KOPT-K1 (cell line): ENCODE results near the gene TGM2.

Experiments
- H3K27ac ChIP-seq: fragments of 200-600 bp; sonication (generic); 2 replicates; pipeline ENCODE4 v1.5.1; 2016; ENCODE audit warnings: antibody characterized with exemption, mild to moderate bottlenecking, low read depth, low read length; ENCODE audit not compliant: poor library complexity, severe bottlenecking
- H3K36me3 ChIP-seq: fragments of 200-600 bp; sonication (generic); 2 replicates; pipeline ENCODE4 v1.5.1; 2017; ENCODE audit warnings: antibody characterized with exemption, mild to moderate bottlenecking, low read length, moderate library complexity; ENCODE audit not compliant: insufficient read depth
- H3K9me3 ChIP-seq: fragments of 200-600 bp; sonication (generic); 2 replicates; pipeline ENCODE4 v1.5.1; 2017; ENCODE audit warnings: antibody characterized with exemption, low read length, mild to moderate bottlenecking; ENCODE audit not compliant: insufficient read depth, poor library complexity, severe bottlenecking

Gene TGM2

DNA sequence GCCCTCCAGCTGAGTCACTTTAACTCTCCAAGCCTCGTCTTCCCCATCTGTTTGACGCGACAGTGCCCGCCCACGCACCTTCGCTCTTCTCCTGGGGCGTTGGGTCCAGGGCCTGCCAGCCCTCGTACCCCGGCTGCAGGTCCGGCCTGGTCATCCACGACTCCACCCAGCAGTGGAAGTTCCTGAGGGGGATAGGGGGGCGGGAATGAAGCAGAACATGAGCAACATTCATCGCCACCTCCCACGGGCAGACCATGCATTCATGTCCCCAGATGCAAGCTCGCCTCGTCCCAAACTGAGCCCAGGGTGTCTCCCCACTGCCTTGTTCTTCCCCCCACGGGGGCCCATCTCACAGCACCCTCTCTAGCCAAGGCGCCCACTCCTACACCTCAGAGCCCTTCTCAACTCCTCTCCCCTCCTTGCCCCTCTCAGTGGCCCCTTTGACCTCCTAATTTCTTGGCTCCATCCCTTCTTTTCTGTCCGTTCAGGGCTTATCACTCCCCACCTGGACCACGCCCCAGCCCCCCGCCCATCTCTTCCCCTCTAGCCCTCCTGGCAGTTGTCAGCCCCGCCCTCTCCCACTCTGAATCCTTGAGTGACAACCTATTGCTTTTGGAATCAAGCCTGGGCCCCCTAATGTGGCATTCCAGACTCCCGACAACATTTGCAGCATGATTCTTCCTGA, 23.7 kb downstream of the TGM2 start:
- Histone ChIP-seq H3K36me3 (no peaks in the 10 kb centered on the region), H3K27ac (no peak overlapping the region), H3K9me3 (no peaks in the 10 kb centered on the region)

DNA sequence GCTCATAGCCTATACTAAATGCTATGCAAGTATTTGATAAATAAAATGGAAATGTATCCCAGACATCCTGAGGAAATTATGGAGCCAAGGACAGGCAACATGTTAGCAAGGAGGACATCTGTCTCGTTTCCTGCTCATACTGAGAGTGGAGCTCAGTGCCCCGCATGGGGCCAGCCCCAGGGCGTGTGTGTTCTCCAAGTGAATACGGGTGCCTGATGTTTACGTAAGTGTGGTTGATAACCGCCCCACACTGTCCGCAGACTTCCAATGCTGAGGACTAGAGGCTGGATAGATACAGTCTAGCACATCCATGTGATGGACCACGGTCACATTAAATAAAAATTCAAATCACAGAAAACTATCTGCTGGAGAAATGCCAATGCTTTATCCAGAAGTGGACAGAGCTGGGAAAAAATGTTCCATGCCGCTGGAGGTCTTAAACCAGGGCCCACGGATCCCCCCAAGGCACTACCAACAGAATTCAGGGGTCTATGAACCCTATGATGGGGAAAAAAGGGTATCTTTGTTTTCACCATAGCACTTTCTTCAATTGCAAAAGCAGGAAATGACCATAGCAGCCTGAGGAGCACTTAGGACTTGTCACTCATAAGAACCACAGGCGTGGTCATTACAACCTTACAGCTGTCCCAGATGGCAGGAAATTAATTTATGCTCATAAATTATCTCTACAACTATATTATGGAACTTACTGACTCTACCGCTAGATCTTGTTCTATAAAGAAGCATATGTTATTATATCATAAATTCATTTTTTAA, 24.9 kb downstream of the TGM2 start:
- Histone ChIP-seq H3K36me3 (no peaks in the 10 kb centered on the region), H3K9me3 (no peaks in the 10 kb centered on the region), H3K27ac (no peak overlapping the region)

DNA sequence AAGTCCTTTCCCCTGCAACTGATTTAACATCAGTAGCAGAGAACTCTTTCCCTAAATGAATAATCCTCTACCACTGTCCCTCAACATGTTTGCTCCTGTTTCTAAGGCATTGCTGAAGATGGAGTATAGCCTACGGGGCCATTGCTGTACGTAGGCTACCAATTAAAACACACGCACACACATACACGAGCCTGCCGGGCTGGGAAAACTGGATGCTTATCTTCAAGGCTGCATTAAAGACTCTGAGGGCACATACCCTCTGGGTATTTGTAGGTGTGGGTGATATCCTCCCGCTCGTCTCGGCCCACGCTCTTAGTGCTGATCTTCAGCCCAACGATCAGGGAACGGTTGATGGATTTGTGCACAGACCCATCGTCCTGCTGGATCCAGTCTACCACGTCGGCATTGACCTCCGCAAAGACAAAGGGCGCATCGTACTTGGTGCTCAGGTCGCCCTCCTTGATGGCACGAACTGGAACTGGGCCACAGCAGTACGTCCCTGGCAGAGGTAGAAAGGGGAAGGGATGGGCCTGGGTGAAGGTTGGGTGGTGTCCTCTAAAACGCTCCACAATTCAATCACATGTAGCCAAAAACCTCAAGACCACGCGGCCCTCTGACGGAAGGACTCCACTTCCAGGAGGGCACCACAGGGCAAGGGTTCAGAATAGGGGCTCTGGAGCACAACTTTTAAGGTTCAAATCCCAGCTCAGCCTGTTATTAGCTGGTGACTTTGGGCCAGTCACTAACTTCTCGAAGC, 25.7 kb downstream of the TGM2 start:
- no peaks in the 10 kb centered on the region for H3K36me3 ChIP-seq
- no peak overlapping the region for H3K27ac ChIP-seq
- H3K9me3 ChIP-seq = no peaks in the 10 kb centered on the region

DNA sequence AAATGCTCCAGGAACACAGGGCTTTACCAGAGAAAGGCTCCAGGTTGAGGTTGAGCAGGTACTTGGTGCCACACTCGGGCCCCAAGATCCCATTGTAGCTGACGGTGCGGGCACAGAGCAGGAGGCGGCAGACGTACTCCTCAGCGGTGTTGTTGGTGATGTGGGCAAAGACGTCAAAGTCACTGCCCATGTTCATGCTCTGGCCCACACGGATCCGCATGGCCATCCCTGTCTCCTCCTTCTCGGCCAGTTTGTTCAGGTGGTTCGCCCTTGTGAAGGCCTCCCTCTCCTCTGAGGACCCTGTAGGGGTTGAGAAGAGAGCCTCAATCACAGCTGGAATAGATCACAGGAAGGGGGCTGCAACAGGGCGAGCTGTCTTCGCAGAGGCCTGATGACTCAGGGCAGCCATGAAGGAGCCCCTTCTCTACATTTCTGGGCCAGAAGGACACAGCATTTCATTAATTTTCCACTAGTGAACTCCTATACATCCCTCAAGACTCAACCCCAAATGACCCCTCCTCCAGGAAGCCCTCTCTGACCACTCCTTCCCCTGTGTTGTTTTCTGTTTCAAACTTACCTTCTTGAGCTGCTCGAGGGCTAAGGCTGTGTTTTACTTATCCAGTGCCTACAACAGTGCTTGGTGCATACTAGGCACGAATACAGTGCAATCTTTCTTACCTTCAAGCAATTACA, 26.8 kb downstream of the TGM2 start:
- Histone ChIP-seq H3K9me3 (no peaks in the 10 kb centered on the region), H3K36me3 (no peaks in the 10 kb centered on the region), H3K27ac (no peak overlapping the region)

DNA sequence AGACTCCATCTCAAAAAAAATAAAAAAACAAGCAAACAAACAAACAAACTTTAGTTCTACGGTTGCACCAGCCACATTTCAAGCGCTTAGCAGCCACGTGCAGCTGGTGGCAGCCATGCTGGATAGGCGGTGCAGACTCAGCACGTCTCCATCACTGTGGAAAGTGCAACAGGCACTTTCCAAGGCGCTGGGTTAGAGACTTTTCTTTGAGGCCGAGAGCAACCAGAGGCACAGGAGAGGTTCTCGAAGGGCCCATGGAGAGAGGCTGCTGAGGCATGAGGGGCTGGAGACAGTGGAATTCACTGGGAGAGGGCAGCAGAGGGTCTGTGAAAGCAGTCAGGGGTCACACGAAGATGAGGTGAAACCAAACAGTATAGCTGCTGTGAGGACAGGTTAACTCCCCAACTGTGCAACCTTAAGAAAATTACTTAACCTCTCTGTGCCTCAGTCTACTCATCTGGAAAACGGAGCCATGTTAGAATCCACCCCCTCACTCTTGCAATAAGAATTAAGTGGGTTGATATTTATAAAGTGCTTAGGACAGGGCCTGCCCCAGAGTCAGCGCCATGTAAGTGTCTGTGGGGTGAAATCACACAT, 27.5 kb downstream of the TGM2 start:
- H3K9me3 ChIP-seq = no peaks in the 10 kb centered on the region
- H3K36me3 ChIP-seq = no peaks in the 10 kb centered on the region

DNA sequence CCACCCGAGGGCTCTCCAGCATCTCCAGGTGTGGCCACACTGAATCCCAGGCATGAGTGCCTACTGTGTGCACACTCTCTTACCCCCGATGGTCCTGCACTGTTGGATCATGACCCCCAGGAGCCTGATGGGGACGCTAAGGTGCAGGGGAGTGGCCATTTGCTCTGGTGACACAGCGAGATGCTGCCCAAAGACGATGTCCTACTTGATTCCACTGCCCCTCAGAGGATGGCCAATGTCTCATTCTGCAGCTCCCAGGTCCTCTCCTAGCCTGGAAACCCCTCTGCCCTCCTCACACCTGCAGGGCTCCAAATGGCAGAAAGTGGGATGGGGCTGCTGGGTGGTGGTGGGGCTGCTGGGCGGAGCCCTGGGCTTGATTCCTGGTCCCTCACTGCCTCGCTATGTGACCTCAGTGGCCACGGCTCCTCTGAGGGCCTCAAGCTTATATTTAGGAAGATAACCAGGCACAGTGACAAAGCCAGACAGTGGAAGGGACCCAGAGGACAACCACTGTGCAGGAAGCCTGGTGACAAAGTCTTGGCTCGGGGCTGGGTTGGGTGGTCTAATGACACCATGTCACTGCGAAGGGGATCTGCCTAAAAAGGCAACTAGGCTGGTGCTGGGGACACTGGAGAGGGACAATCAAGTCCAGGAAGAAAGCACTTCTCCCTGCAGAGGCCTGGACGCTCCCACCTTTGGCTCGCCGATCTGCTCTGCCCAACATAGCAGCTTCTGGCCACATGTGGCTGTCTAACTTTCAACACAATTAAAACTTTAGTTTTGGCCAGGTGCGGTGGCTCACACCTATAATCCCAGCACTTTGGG, 28.4 kb downstream of the TGM2 start:
- Histone ChIP-seq H3K27ac (no peak overlapping the region), H3K36me3 (no peaks in the 10 kb centered on the region), H3K9me3 (no peaks in the 10 kb centered on the region)

More for the DNA sequence above, 27.5 kb downstream of the TGM2 start:
- H3K27ac ChIP-seq = no peak overlapping the region

DNA sequence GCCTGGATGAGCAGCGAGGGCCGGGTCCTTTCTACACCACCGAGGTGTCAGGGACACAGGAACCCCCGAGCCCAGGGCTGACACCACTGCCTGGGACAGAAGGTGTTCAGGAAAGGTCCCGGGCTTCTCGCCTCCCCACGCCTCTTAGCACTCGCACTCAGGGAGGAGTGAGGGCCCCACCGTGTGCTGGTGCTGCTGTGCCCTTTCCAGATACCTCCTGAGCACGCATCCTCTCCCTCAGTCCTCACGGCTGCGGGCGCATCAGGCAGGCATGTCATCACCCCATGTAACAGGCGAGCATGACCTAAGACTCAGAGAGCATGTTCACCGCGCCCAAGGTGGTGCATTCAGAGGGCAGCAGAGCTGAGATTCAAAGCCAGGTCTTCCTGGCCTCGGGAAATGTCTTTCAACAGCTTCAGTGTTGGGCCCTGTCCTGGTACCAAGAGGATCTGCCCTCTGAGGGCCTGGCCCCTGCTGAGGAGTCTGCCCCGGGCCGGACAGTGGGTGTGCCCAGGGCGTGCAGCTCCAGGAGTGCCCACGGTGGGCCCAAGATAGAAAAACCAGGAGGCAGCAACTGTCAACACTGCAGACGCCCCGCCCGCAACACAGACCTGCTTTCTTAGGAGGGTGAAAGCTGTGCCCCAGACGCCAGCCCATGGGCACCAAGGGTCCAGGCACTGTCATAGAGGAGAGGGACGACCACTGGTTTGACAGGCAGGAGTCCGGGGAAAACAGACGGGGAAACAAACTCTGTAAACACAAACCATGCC, 29.2 kb downstream of the TGM2 start:
- Histone ChIP-seq H3K36me3 (no peaks in the 10 kb centered on the region), H3K27ac (no peak overlapping the region), H3K9me3 (no peaks in the 10 kb centered on the region)

DNA sequence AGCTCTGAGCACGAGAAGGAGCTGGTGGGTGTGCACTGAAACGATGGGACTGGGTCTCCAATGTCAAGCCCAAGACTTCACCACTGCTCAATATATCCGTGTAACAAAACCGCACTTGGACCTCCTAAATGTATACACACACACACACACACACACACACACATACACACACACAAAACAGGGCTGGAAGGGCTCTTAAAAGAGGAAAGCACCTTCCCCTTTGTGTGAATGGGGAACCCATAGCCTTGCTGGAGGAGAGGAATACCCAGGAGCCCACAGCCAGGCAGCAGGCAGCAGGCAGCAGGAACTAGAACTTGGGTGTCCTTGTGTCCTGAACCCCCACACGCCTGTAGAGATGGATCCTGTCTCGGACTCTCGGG, 29.8 kb downstream of the TGM2 start:
- no peak overlapping the region for H3K27ac ChIP-seq
- no peaks in the 10 kb centered on the region for H3K36me3 ChIP-seq
- H3K9me3 ChIP-seq = no peaks in the 10 kb centered on the region

DNA sequence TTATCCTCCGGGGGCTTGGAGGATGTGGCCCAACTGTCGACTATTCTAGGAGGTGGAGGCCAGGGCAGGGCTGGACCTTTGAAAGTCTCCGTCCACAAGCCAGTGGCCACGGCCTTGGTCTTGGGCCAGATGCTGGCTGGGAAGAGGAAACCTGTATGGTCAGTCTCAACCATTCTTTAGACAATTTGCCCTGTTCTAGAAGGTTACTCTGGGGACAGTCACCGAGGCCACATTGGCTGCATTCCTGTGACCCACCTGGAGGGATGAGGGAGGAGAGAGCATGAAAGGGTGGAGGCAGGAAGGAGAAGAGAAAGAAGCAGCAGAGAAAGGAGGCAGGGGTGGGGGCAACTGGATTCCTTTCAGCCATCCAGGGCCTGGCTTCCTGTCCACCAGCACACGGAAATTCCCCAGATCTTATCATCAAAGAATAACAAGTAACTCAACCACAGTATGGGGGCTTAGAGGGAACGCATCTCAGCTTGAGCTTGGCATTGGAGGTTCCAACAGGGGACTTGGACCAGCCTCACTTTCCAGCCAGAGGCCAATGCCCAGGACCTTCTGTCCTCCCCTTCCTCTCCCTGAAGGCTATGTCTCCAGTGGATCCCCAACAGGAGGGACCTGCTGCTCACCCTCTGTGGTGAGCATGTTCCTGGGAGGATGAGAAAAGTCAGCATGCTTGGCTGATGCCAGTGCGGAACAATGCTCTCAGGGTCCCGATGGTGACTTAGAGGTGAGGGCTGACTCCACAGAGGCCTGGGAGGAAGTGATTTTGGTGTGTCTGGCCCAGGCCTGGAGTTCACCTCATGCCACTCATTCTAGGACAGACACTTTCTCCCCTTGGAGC, 30.4 kb downstream of the TGM2 start:
- Histone ChIP-seq H3K36me3 (no peaks in the 10 kb centered on the region), H3K9me3 (no peaks in the 10 kb centered on the region), H3K27ac (no peak overlapping the region)

DNA sequence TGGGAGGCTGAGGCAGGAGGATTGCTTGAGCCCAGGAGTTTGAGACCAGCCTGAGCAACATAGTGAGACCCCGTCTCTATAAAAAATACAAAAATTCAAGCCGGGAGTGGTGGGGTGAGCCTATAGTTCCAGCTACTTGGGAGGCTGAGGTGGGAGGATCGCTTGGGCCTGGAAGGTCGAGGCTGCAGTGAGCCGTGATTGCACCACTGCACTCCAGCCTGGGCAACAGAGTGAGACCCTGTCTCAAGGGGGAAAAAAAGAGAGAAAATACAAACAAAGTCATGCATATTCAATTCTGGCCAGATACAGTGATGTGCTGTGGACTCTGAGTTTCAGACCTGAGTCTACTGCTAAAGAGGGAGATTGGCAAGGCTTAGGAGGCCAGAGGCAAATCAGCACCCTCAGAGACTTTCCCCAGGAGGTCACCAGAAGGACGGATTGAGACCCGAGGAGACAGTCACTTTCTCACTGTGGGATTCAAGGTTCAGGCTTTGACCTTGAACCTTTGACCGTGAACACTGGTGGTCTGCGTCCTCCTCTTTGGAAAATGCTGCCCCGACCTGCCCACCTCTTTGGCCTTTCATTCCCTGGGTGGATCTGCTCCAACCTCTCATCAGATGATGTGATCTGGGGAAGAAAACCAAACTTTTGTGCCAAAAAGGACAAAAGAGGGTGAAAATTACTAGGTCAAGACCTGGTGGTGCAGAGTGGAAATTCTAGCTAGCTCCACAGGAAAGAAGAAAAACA, 31.2 kb downstream of the TGM2 start:
- Histone ChIP-seq H3K9me3 (no peaks in the 10 kb centered on the region), H3K27ac (no peak overlapping the region), H3K36me3 (no peaks in the 10 kb centered on the region)

DNA sequence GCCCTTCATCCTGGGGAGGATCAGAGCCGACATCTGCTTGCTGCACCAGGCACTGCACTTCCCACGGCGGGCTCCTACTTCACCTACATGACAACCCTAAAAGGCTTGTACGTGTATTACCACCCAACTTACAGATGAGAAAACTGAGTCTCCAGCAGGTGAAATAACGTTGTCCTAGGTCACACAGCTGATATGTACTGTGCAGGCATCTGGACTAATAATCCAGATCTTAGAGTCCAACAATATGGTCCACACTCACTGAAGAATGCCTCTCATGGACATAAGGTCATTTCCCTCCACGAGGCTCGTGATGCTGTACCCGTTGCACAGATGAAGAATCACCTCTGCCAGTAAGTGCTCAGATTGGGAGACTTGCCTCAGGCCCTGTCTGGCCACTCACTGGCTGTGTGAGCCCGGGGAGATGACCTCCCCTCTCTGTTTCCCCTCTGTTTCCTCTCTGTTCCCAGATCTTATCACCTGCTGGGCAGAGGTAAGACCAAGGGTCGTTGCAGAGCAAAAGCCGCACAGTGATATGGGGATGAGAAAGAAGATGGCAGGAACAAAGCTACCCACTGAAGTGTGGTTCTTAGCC, 32.1 kb downstream of the TGM2 start:
- H3K9me3 ChIP-seq = no peaks in the 10 kb centered on the region
- no peak overlapping the region for H3K27ac ChIP-seq
- H3K36me3 ChIP-seq = no peaks in the 10 kb centered on the region
